ENCODE measurements around the gene SIGLEC15.
"Not testable (repeated sequence)": the region's sequence is repeated elsewhere in the genome, so short reads cannot be mapped to it uniquely, and the experiment has no call there.

SIGLEC15 gene

GRCh38 chr18:45835057-45835636 is 9.7 kb downstream of the SIGLEC15 start:
- Mint-ChIP-seq H3K36me3 (no peaks in the 10 kb centered on the region), H3K4me3 (no peak overlapping the region), H3K9me3 (no peaks in the 10 kb centered on the region), H3K4me1 (peaks cover 10% of the 10 kb centered on the region), H3K27ac (no peak overlapping the region)
- DNase-seq (ENCODE audit: low spot score in 2 of 2) (no peak), ATAC-seq (no peak)

- peak overlapping the region; percentile 39 for H3K4me3 Mint-ChIP-seq
- ATAC-seq, result no peak
- no peaks in the 10 kb centered on the region for H3K9me3 Mint-ChIP-seq
- H3K36me3 Mint-ChIP-seq, result no peaks in the 10 kb centered on the region
- peaks cover 10% of the 10 kb centered on the region for H3K4me1 Mint-ChIP-seq
- no peak overlapping the region for H3K27ac Mint-ChIP-seq
- no peak for DNase-seq (ENCODE audit: low spot score in 2 of 2)
Measured at GRCh38 chr18:45836242-45837205, 11.0 kb downstream of the SIGLEC15 start.

- ATAC-seq, result peak; percentile 84
- peak; percentile 32 to 64 for DNase-seq (ENCODE audit: low spot score in 2 of 2)
- peak overlapping the region; percentile 51 for H3K4me3 Mint-ChIP-seq
Measured at GRCh38 chr18:45837283-45838070, 12.0 kb downstream of the SIGLEC15 start.

GRCh38 chr18:45838302-45839070 is 13.0 kb downstream of the SIGLEC15 start:
- no peak overlapping the region for H3K27ac Mint-ChIP-seq
- H3K4me3 Mint-ChIP-seq, result peak overlapping the region; percentile 51
- ATAC-seq, result no peak
- no peaks in the 10 kb centered on the region for H3K36me3 Mint-ChIP-seq
- no peaks in the 10 kb centered on the region for H3K9me3 Mint-ChIP-seq
- peaks cover 10% of the 10 kb centered on the region for H3K4me1 Mint-ChIP-seq
- no peak for DNase-seq (ENCODE audit: low spot score in 2 of 2)

More at GRCh38 chr18:45837283-45838070, 12.0 kb downstream of the SIGLEC15 start:
- Mint-ChIP-seq H3K9me3 (no peaks in the 10 kb centered on the region), H3K27ac (no peak overlapping the region), H3K36me3 (no peaks in the 10 kb centered on the region), H3K4me1 (peaks cover 10% of the 10 kb centered on the region)

- H3K9me3 Mint-ChIP-seq, result no peaks in the 10 kb centered on the region
- no peak overlapping the region for H3K27ac Mint-ChIP-seq
- no peak for DNase-seq (ENCODE audit: low spot score in 2 of 2)
- peak; percentile 61 for ATAC-seq
- peaks cover 10% of the 10 kb centered on the region for H3K4me1 Mint-ChIP-seq
- H3K4me3 Mint-ChIP-seq, result no peak overlapping the region
- H3K36me3 Mint-ChIP-seq, result no peaks in the 10 kb centered on the region
Measured at GRCh38 chr18:45839414-45840395, 14.2 kb downstream of the SIGLEC15 start.

DNA sequence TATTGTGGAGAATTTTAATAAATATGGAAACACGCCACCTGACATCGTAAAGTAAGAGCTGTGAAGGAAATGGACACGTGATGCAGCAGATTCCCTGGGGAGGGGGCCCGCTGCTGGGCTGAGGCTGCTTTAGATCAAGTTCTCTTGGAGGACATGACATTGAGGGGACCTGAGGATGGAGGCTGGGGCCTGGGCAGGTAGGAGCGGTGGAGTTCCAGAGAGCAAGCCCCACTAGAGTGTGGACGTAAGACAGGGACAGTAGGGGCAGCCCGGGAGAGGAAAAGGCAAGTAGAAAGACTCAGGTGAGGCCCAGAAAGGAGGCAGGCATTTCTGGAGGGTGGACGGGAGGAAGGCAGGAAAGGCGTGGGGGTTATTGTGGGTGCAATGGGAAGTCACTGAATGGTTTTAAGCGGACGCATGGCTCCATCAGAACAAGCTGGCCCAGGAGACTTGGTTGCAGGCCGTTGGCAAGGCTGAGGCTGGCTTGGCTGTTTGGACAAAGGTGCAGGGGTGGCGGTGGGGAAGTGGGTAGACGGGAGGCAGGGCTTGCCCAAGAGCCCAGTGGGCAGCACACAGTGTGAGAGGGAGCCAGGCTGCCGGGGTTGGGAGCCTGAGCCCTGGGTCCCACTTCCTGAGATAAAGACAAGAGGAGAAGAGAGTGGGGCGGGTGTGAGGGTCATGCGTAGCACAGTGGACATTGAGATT is 15.7 kb downstream of the SIGLEC15 start:
- Mint-ChIP-seq H3K36me3 (no peaks in the 10 kb centered on the region), H3K4me1 (peaks cover 10% of the 10 kb centered on the region), H3K9me3 (no peaks in the 10 kb centered on the region), H3K27ac (no peak overlapping the region), H3K4me3 (no peak overlapping the region)
- DNase-seq (ENCODE audit: low spot score in 2 of 2) (no peak), ATAC-seq (no peak)

- ATAC-seq, result no peak
- no peak for DNase-seq (ENCODE audit: low spot score in 2 of 2)
- Mint-ChIP-seq H3K4me3 (no peak overlapping the region), H3K4me1 (peaks cover 10% of the 10 kb centered on the region), H3K27ac (no peak overlapping the region), H3K36me3 (no peaks in the 10 kb centered on the region), H3K9me3 (no peaks in the 10 kb centered on the region)
Measured at GRCh38 chr18:45841765-45842442, 16.4 kb downstream of the SIGLEC15 start.

GRCh38 chr18:45843019-45843418 is 17.5 kb downstream of the SIGLEC15 start:
- H3K4me3 Mint-ChIP-seq, result no peak overlapping the region
- H3K4me1 Mint-ChIP-seq, result peaks cover 6% of the 10 kb centered on the region
- no peak overlapping the region for H3K27ac Mint-ChIP-seq
- ATAC-seq (no peak), DNase-seq (ENCODE audit: low spot score in 2 of 2) (no peak)
- no peaks in the 10 kb centered on the region for H3K9me3 Mint-ChIP-seq
- H3K36me3 Mint-ChIP-seq, result no peaks in the 10 kb centered on the region

DNA sequence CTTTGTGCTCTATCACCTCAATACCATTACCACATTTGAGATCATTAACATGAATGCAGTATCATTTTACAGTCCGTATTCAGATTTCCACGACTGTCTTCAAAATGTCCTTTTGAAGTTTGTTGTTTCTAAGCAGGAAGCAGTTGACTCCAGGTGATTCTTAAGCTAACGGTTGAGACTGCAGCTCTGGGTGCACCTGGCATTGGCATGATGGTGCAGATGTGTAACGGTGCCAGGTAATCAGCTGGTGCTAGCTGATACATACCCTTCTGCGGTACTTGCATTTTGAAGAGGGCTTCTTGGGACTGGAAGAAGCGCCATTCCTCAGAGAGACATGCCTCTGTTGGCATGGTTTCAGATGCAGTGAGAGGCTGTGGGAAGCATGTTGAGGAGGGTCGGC is 19.5 kb downstream of the SIGLEC15 start:
- Mint-ChIP-seq H3K4me1 (no peaks in the 10 kb centered on the region), H3K27ac (no peak overlapping the region), H3K36me3 (peaks cover 8% of the 10 kb centered on the region), H3K9me3 (no peaks in the 10 kb centered on the region), H3K4me3 (no peak overlapping the region)
- ATAC-seq, result no peak
- no peak for DNase-seq (ENCODE audit: low spot score in 2 of 2)

DNA sequence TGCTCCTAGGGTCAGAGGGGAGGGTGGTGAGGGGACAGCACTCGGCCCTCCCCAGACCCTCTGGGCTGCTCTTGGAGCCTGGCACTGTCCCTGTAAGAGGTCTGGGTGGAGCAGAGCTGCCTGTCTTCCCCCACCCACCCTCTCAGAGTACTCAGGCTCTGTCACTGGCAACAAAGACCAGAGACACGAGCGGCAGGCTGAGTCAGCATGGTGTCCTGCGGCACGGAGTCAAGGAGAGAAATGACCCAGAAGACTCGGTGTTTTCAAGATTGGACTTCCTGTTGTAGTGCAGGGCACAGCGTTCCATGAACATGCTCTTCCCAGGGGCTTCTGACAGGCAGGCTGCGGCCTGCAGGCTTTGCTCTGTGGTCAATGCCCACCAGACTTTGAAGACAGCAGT is 19.9 kb downstream of the SIGLEC15 start:
- no peak overlapping the region for H3K4me3 Mint-ChIP-seq
- no peak overlapping the region for H3K27ac Mint-ChIP-seq
- peak; percentile 25 for ATAC-seq
- peaks cover 12% of the 10 kb centered on the region for H3K36me3 Mint-ChIP-seq
- H3K9me3 Mint-ChIP-seq, result no peaks in the 10 kb centered on the region
- no peaks in the 10 kb centered on the region for H3K4me1 Mint-ChIP-seq
- DNase-seq (ENCODE audit: low spot score in 2 of 2), result no peak

DNA sequence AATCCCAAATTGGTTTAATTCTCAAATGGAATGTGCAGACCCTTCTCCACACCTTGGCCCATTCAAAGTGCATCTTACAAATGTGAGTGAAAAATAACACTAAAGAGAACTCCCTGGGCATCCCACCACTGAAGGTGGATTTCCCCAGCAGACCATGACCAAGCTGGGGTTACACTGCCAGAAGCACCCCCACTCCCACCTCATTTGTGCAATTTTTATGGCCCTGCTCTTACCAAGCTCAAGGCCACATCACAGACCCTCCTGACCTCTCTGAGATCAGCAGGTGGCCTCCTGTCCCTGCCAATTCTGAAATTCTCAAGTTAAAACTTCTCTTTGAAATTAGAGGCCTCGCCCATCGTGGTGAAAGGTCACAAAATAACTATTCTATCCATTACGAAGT is 21.6 kb downstream of the SIGLEC15 start:
- no peak for ATAC-seq
- DNase-seq (ENCODE audit: low spot score in 2 of 2), result no peak
- H3K27ac Mint-ChIP-seq, result peak overlapping the region; percentile 56
- no peak overlapping the region for H3K4me3 Mint-ChIP-seq
- H3K4me1 Mint-ChIP-seq, result no peaks in the 10 kb centered on the region
- H3K36me3 Mint-ChIP-seq, result peaks cover 30% of the 10 kb centered on the region
- no peaks in the 10 kb centered on the region for H3K9me3 Mint-ChIP-seq

- H3K4me3 Mint-ChIP-seq; H3K4me1 Mint-ChIP-seq; DNase-seq (ENCODE audit: low spot score in 2 of 2); H3K27ac Mint-ChIP-seq; ATAC-seq; H3K9me3 Mint-ChIP-seq: not testable (repeated sequence)
- H3K36me3 Mint-ChIP-seq, result peaks cover 45% of the 10 kb centered on the region
Measured at GRCh38 chr18:45848643-45849042, 23.2 kb downstream of the SIGLEC15 start.

GRCh38 chr18:45849529-45849928 is 24.1 kb downstream of the SIGLEC15 start:
- H3K4me3 Mint-ChIP-seq, result no peak overlapping the region
- H3K27ac Mint-ChIP-seq, result no peak overlapping the region
- peaks cover 54% of the 10 kb centered on the region for H3K36me3 Mint-ChIP-seq
- ATAC-seq (peak; percentile 37), DNase-seq (ENCODE audit: low spot score in 2 of 2) (no peak)
- H3K4me1 Mint-ChIP-seq, result no peaks in the 10 kb centered on the region
- no peaks in the 10 kb centered on the region for H3K9me3 Mint-ChIP-seq
